H9 (cell line): ENCODE measurements around the gene SLCO3A1. TPM values are rescaled to one million over a fixed set of nuclear protein-coding genes. Genes with fewer than 3 reads are reported as not detected.
A peak's percentile ranks its signal among the peaks of the same experiment; 100 is the strongest.

Experiments
- DNase-seq: peaks from one replicate; pipeline ENCODE4 v3.0.0-alpha.2; 2017
- H2AFZ ChIP-seq: one replicate; pipeline ENCODE4 v1.6.1; 2013; ENCODE audit warnings: mild to moderate bottlenecking, low read length, control low read depth, moderate library complexity
- H2AK5ac ChIP-seq: 2 replicates; pipeline ENCODE4 v1.6.1; 2013; ENCODE audit warnings: low read length, control low read depth, mixed read lengths; ENCODE audit not compliant: insufficient read length
- H2BK120ac ChIP-seq: one replicate; pipeline ENCODE4 v1.6.1; 2013; ENCODE audit warnings: low read depth, mild to moderate bottlenecking, low read length, control low read depth, inconsistent platforms; ENCODE audit not compliant: poor library complexity, severe bottlenecking
- H2BK12ac ChIP-seq: 2 replicates; pipeline ENCODE4 v1.6.1; 2013; ENCODE audit warnings: low read length, control low read depth, mixed read lengths, low read depth; ENCODE audit not compliant: insufficient read length
- H2BK15ac ChIP-seq: 2 replicates; pipeline ENCODE4 v1.6.1; 2013; ENCODE audit warnings: low read depth, low read length, control low read depth
- H2BK20ac ChIP-seq: one replicate; pipeline ENCODE4 v1.6.1; 2013; ENCODE audit warnings: low read depth, mild to moderate bottlenecking, low read length, control low read depth, inconsistent platforms; ENCODE audit not compliant: poor library complexity, severe bottlenecking
- H2BK5ac ChIP-seq: 2 replicates; pipeline ENCODE4 v1.6.1; 2013; ENCODE audit warnings: low read length, control low read depth, mixed read lengths; ENCODE audit not compliant: insufficient read length
- H3K14ac ChIP-seq: 2 replicates; pipeline ENCODE4 v1.6.1; 2013; ENCODE audit warnings: low read length, control low read depth; ENCODE audit not compliant: insufficient read depth
- H3K18ac ChIP-seq: 2 replicates; pipeline ENCODE4 v1.6.1; 2013; ENCODE audit warnings: low read depth, mild to moderate bottlenecking, mixed read lengths, low read length, control low read depth; ENCODE audit not compliant: insufficient read length
- H3K23ac ChIP-seq: 2 replicates; pipeline ENCODE4 v1.6.1; 2013; ENCODE audit warnings: low read length, control low read depth, mixed read lengths, low read depth; ENCODE audit not compliant: insufficient read length
- H3K23me2 ChIP-seq: 2 replicates; pipeline ENCODE4 v1.6.1; 2013; ENCODE audit warnings: low read depth, mild to moderate bottlenecking, mixed read lengths, low read length, control low read depth; ENCODE audit not compliant: insufficient read length, poor library complexity, severe bottlenecking
- H3K27ac ChIP-seq: 2 replicates; pipeline ENCODE4 v1.5.1; 2013; ENCODE audit warnings: low read length, control low read depth, mixed read lengths, low read depth; ENCODE audit not compliant: insufficient read length
- H3K27me3 ChIP-seq: 2 replicates; pipeline ENCODE4 v1.6.1; 2013; ENCODE audit warnings: low read length, control low read depth, inconsistent platforms; ENCODE audit not compliant: insufficient read depth
- H3K4ac ChIP-seq: 2 replicates; pipeline ENCODE4 v1.6.1; 2013; ENCODE audit warnings: low read depth, mild to moderate bottlenecking, control low read depth, inconsistent platforms, low read length, moderate library complexity
- H3K4me1 ChIP-seq: 2 replicates; pipeline ENCODE4 v1.6.1; 2013; ENCODE audit warnings: low read length, control low read depth, inconsistent platforms; ENCODE audit not compliant: insufficient read depth
- H3K4me2 ChIP-seq: 2 replicates; pipeline ENCODE4 v1.6.1; 2013; ENCODE audit warnings: low read length, control low read depth, mixed read lengths; ENCODE audit not compliant: insufficient read length, insufficient read depth
- H3K56ac ChIP-seq: 2 replicates; pipeline ENCODE4 v1.6.1; 2013; ENCODE audit warnings: low read depth, mild to moderate bottlenecking, mixed read lengths, low read length, control low read depth; ENCODE audit not compliant: insufficient read length
- H3K79me1 ChIP-seq: 2 replicates; pipeline ENCODE4 v1.6.1; 2013; ENCODE audit warnings: low read depth, mild to moderate bottlenecking, moderate library complexity, low read length, control low read depth, inconsistent platforms; ENCODE audit not compliant: insufficient read depth, poor library complexity, severe bottlenecking
- H3K79me2 ChIP-seq: 2 replicates; pipeline ENCODE4 v1.6.1; 2013; ENCODE audit warnings: low read length, control low read depth, inconsistent platforms; ENCODE audit not compliant: insufficient read depth
- H3K9ac ChIP-seq: 2 replicates; pipeline ENCODE4 v1.6.1; 2013; ENCODE audit warnings: low read length, control low read depth, mixed read lengths; ENCODE audit not compliant: insufficient read length; ENCODE audit errors: extremely low read depth
- H3K9me3 ChIP-seq: one replicate; pipeline ENCODE4 v1.6.1; 2013; ENCODE audit warnings: low read depth, low read length, inconsistent platforms; ENCODE audit not compliant: control insufficient read depth
- H3T11ph ChIP-seq: one replicate; pipeline ENCODE4 v1.6.1; 2013; ENCODE audit warnings: mild to moderate bottlenecking, low read length, control low read depth, inconsistent platforms
- H4K20me1 ChIP-seq: one replicate; pipeline ENCODE4 v1.6.1; 2013; ENCODE audit not compliant: control insufficient read depth, insufficient read length, insufficient read depth
- H4K5ac ChIP-seq: 2 replicates; pipeline ENCODE4 v1.6.1; 2013; ENCODE audit warnings: low read depth, mild to moderate bottlenecking, mixed read lengths, low read length, control low read depth; ENCODE audit not compliant: insufficient read length
- H4K8ac ChIP-seq: replicated peaks from 2 replicates; pipeline ENCODE4 v1.6.1; 2013; ENCODE audit warnings: low read length, control low read depth, mixed read lengths, low read depth; ENCODE audit not compliant: insufficient read length
- H4K91ac ChIP-seq: 2 replicates; pipeline ENCODE4 v1.6.1; 2013; ENCODE audit warnings: low read depth, mild to moderate bottlenecking, moderate library complexity, mixed read lengths, low read length, control low read depth; ENCODE audit not compliant: insufficient read length
- H3K27ac Mint-ChIP-seq, 3 experiments: 2 replicates in 2 of 3; 3 replicates in 1 of 3; pipeline ENCODE4 v1.8.0; 2020 to 2021; ENCODE audit warnings: mixed read lengths in 3 of 3, mild to moderate bottlenecking in 1 of 3, moderate library complexity in 1 of 3
- H3K27me3 Mint-ChIP-seq: 2 replicates; pipeline ENCODE4 v1.8.0; 2021; ENCODE audit warnings: low read depth, mild to moderate bottlenecking, moderate library complexity, mixed read lengths
- H3K36me3 Mint-ChIP-seq, 3 experiments: 2 replicates in 2 of 3; 3 replicates in 1 of 3; pipeline ENCODE4 v1.8.0; 2020 to 2021; ENCODE audit warnings: low read depth in 3 of 3, mixed read lengths in 3 of 3; ENCODE audit not compliant: insufficient read depth in 1 of 3
- H3K4me1 Mint-ChIP-seq, 2 experiments: 2 replicates each; pipeline ENCODE4 v1.8.0; 2020; ENCODE audit warnings: mixed read lengths in 2 of 2
- H3K4me3 Mint-ChIP-seq, 2 experiments: 2 replicates in 1 of 2; 3 replicates in 1 of 2; pipeline ENCODE4 v1.8.0; 2020 to 2021; ENCODE audit warnings: mild to moderate bottlenecking in 2 of 2, mixed read lengths in 2 of 2, moderate library complexity in 1 of 2
- H3K9me3 Mint-ChIP-seq, 2 experiments: 2 replicates in 1 of 2; 3 replicates in 1 of 2; pipeline ENCODE4 v1.8.0; 2020; ENCODE audit warnings: mild to moderate bottlenecking in 2 of 2, mixed read lengths in 2 of 2, moderate library complexity in 1 of 2
- CTCF ChIP-seq: fragments of 200-600 bp; sonication (generic); conservative IDR thresholded peaks from 3 replicates; pipeline ENCODE4 v1.8.0; 2021; ENCODE audit warnings: antibody characterized with exemption, mild to moderate bottlenecking
- WGBS: extraction: QIAGEN DNeasy Blood & Tissue Kit; methylation state at CpG from one replicate; pipeline ENCODE4 v1.1.7; 2013; ENCODE audit warnings: missing lambda C conversion rate, low lambda C conversion rate, mixed read lengths; ENCODE audit not compliant: insufficient read length; ENCODE audit errors: extremely low coverage; 5-methylcytosine and 5-hydroxymethylcytosine counted together
- total RNA-seq: library from RNA; stranded (reverse); gene quantifications from 2 replicates; pipeline ENCODE4 v1.2.1, GENCODE V29; 2021

SLCO3A1 gene
- total RNA-seq, 1 experiment from 2014 or later, result 9.4 TPM

GRCh38 chr15:91845720-91846119 lies 7.8 kb upstream of the SLCO3A1 start:
- Histone ChIP-seq H2BK12ac (no peak overlapping the region), H2AK5ac (no peak overlapping the region), H3K4me1 (no peaks in the 10 kb centered on the region), H2BK15ac (no peak overlapping the region), H3K27ac (no peak overlapping the region), H3K4ac (no peak overlapping the region), H2BK5ac (no peak overlapping the region), H4K91ac (no peak overlapping the region), H3K4me2 (no peak overlapping the region), H4K8ac (no peak overlapping the region), H3K14ac (no peak overlapping the region), H2BK20ac (no peak overlapping the region), H3K9me3 (no peaks in the 10 kb centered on the region), H3K18ac (no peak overlapping the region), H2BK120ac (no peak overlapping the region), H3K79me1 (no peaks in the 10 kb centered on the region), H3K27me3 (no peaks in the 10 kb centered on the region), H3T11ph (no peak overlapping the region), H2AFZ (no peak overlapping the region), H3K23me2 (no peaks in the 10 kb centered on the region), H4K5ac (no peak overlapping the region), H4K20me1 (no peaks in the 10 kb centered on the region), H3K23ac (no peak overlapping the region), H3K79me2 (no peaks in the 10 kb centered on the region), H3K9ac (no peak overlapping the region), H3K56ac (no peak overlapping the region)
- Mint-ChIP-seq H3K27ac (0 out of 7 replicates have a peak overlapping the region, but pooled peaks of 1 of the 3 experiments have one; percentile 43), H3K4me3 (no peak overlapping the region), H3K27me3 (peaks cover 4% of the 10 kb centered on the region), H3K36me3 (peaks cover 0 to 7% (median 3%) of the 10 kb centered on the region in 3 experiments; a peak in 4 of 7 replicates), H3K9me3 (peaks cover 3 to 7% of the 10 kb centered on the region in 2 experiments; a peak in 3 of 5 replicates), H3K4me1 (peaks cover 5 to 11% of the 10 kb centered on the region in 2 experiments; a peak in 3 of 4 replicates)
- no peak for TF ChIP-seq CTCF
- DNase-seq, result no peak
- no CpG with 5 or more reads among the region's 6 CpGs for WGBS
